B cell (primary cell): ENCODE measurements around the gene TMEM238L. TPM values are rescaled to one million over a fixed set of nuclear protein-coding genes. Genes with fewer than 3 reads are reported as not detected.

Experiments
- ATAC-seq: fragments of 200-7000 bp; cut with Tn5 transposase; one replicate; pipeline ENCODE4 v1.10.0; 2021; ENCODE audit warnings: low read depth, mild to moderate bottlenecking, moderate number of reproducible peaks, moderate library complexity
- CTCF ChIA-PET: fragments of 350-600 bp; sonication (Branson Sonifier 250); formaldehyde crosslinking; loops from one replicate; lab custom pipeline; 2021; ENCODE audit warnings: antibody characterized with exemption, inconsistent platforms; lab: Charles Lee
- POLR2A ChIA-PET: fragments of 350-600 bp; sonication (Branson Sonifier 250); formaldehyde crosslinking; loops from one replicate; lab custom pipeline; 2021; ENCODE audit warnings: antibody characterized with exemption; lab: Charles Lee
- DNase-seq: peaks from one replicate; pipeline ENCODE4 v3.0.0; 2013
- H2AFZ ChIP-seq: 2 replicates; pipeline ENCODE4 v1.6.1; 2012; ENCODE audit warnings: mild to moderate bottlenecking, low read depth, low read length; ENCODE audit not compliant: insufficient read depth, poor library complexity, severe bottlenecking
- H3K27ac ChIP-seq, 2 donors: 1 replicate in 1 of 2; 2 replicates in 1 of 2; pipeline ENCODE4 v1.5.1; 2012 to 2013; ENCODE audit warnings: low read length in 2 of 2, mild to moderate bottlenecking in 2 of 2, moderate library complexity in 1 of 2
- H3K27me3 ChIP-seq, 4 experiments: fragments of 200-600 bp in 1 of 4; sonication (generic) in 1 of 4; replicated peaks in 1 of 4; 1 replicate in 2 of 4; 2 replicates in 2 of 4; pipeline versions ENCODE4 v1.6.1 to v1.7.0; 2013 to 2016; ENCODE audit warnings: low read length in 3 of 4, mild to moderate bottlenecking in 2 of 4, mixed read lengths in 1 of 4, moderate library complexity in 1 of 4; ENCODE audit not compliant: insufficient read depth in 4 of 4, control insufficient read depth in 3 of 4; ENCODE audit errors: control extremely low read depth in 1 of 4
- H3K36me3 ChIP-seq, 2 experiments: replicated peaks in 1 of 2; 1 replicate in 1 of 2; 2 replicates in 1 of 2; pipeline versions ENCODE4 v1.6.1 to v1.7.1; 2013; ENCODE audit warnings: low read length in 1 of 2; ENCODE audit not compliant: insufficient read depth in 2 of 2, control insufficient read depth in 1 of 2; ENCODE audit errors: control extremely low read depth in 1 of 2, extremely low read depth in 1 of 2
- H3K4me1 ChIP-seq, 2 donors: fragments of 200-600 bp in 1 of 2; sonication (generic) in 1 of 2; 1 replicate in 1 of 2; 2 replicates in 1 of 2; pipeline versions ENCODE4 v1.5.1 to v1.6.1; 2013 to 2017; ENCODE audit warnings: low read length in 2 of 2; ENCODE audit not compliant: control insufficient read depth in 2 of 2, insufficient read depth in 2 of 2
- H3K4me2 ChIP-seq: replicated peaks from 2 replicates; pipeline ENCODE3; 2012; ENCODE audit warnings: mild to moderate bottlenecking, low read depth, low read length; ENCODE audit not compliant: poor library complexity, severe bottlenecking
- H3K4me3 ChIP-seq, 5 experiments: fragments of 200-600 bp in 1 of 5; sonication (generic) in 1 of 5; 1 replicate in 3 of 5; 2 replicates in 2 of 5; pipeline versions ENCODE4 v1.5.1 to v1.7.0; 2011 to 2016; ENCODE audit warnings: low read length in 4 of 5, mild to moderate bottlenecking in 4 of 5, low read depth in 2 of 5, control low read depth in 1 of 5, moderate library complexity in 1 of 5; ENCODE audit not compliant: insufficient read depth in 1 of 5; ENCODE audit errors: control extremely low read depth in 1 of 5, extremely low read depth in 1 of 5
- H3K79me2 ChIP-seq: fragments of 200-600 bp; sonication (generic); one replicate; pipeline ENCODE4 v1.6.0; 2016; ENCODE audit warnings: low read length; ENCODE audit not compliant: control insufficient read depth, insufficient read depth
- H3K9ac ChIP-seq: fragments of 200-600 bp; sonication (generic); 2 replicates; pipeline ENCODE4 v1.6.1; 2017; ENCODE audit warnings: mild to moderate bottlenecking, low read length, moderate library complexity
- H3K9me3 ChIP-seq, 3 donors: one replicate each; pipeline versions ENCODE4 v1.6.1 to v1.7.1; 2013; ENCODE audit warnings: low read length in 2 of 3; ENCODE audit not compliant: control insufficient read depth in 2 of 3, insufficient read depth in 1 of 3; ENCODE audit errors: control extremely low read depth in 1 of 3
- H4K20me1 ChIP-seq: 2 replicates; pipeline ENCODE4 v1.6.0; 2012; ENCODE audit warnings: mild to moderate bottlenecking, low read length; ENCODE audit not compliant: insufficient read depth, control insufficient read depth, poor library complexity, severe bottlenecking
- H3K27ac Mint-ChIP-seq: one replicate; pipeline ENCODE4 v1.8.0; 2021; ENCODE audit warnings: mixed read lengths
- H3K27me3 Mint-ChIP-seq: one replicate; pipeline ENCODE4 v1.8.0; 2021; ENCODE audit warnings: mixed read lengths
- H3K4me1 Mint-ChIP-seq: one replicate; pipeline ENCODE4 v1.8.0; 2021; ENCODE audit warnings: mixed read lengths
- H3K4me3 Mint-ChIP-seq: one replicate; pipeline ENCODE4 v1.8.0; 2021; ENCODE audit warnings: mixed read lengths
- H3K9me3 Mint-ChIP-seq: one replicate; pipeline ENCODE4 v1.8.0; 2022; ENCODE audit warnings: mixed read lengths; ENCODE audit not compliant: insufficient read depth
- EZH2 ChIP-seq: IDR thresholded peaks from 2 replicates; pipeline ENCODE4 v1.6.1; 2012; ENCODE audit warnings: borderline replicate concordance, low read depth, mild to moderate bottlenecking, moderate library complexity, low read length; ENCODE audit not compliant: insufficient read depth, poor library complexity, severe bottlenecking
- WGBS: methylation state at CpG from one replicate; pipeline ENCODE4 v1.1.5; 2013; ENCODE audit warnings: missing lambda C conversion rate; ENCODE audit not compliant: insufficient coverage; 5-methylcytosine and 5-hydroxymethylcytosine counted together
- intact Hi-C: fragments of 100-400 bp; cut with micrococcal nuclease; formaldehyde crosslinking; loops from one replicate; pipeline ENCODE4 v1.10.0; 2022
- polyA plus RNA-seq: library from polyadenylated mRNA; depleted of rRNA; stranded (reverse); fragments of >200 nt; gene quantifications from 2 replicates; pipeline ENCODE4 v1.2.3, GENCODE V29; 2012
- total RNA-seq, 2 donors: library from RNA; stranded (reverse); fragments of 120-200 nt in 1 of 2; gene quantifications; 1 replicate in 1 of 2; 2 replicates in 1 of 2; pipeline versions ENCODE4 v1.2.3 to v1.2.4, GENCODE V29; 2013 to 2022
- TF ChIP-seq, protein P1 (sequence below): fragments of 200-600 bp; IDR thresholded peaks from one replicate; pipeline ENCODE4 v1.8.0; 2022; ENCODE audit warnings: antibody characterized with exemption, mild to moderate bottlenecking

Gene TMEM238L
- total and polyA plus RNA-seq, 2 donors (not counting 1 experiment from before 2014, with no cell fraction given), result not detected

DNA sequence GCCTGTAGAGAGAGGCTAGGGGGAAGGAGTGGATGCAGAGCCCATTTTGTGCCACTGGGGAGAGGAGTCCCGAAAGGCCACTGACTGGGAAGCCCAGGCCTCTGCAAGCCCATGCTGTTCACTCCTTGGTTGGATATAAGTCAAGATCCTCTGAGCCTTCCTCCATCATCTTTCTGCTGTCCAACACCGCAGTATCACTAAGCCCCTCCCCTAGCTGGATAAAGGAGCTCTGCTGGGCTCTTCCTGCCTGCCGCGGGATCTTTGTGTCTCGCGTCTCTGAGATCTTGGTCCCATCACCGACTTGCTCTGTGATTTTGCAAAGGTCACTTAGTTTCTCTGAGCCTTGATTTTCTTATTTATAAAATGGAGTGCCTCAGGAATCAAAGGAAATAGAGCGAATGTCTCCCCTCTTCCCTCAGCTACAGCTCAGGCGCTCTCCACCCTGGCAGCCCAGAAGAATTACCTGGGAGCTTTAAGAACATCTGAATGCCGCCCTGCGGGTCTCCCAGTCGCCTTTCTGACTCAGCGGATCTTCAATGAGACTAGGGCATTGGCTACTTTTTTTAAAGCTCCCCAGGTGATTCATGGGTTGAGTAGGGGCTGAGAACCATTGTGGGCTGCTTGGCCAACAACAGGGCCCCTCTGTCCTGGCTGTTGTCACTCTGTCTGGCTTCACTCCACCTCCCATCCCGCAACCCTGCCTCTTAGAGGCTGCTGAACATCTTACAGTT lies 48.9 kb downstream of the TMEM238L start:
- Histone ChIP-seq H3K36me3 (no peaks in the 10 kb centered on the region), H3K27me3 (no peaks in the 10 kb centered on the region), H2AFZ (no peak overlapping the region), H3K9me3 (no peaks in the 10 kb centered on the region), H3K4me2 (no peak overlapping the region), H3K4me3 (no peak overlapping the region), H4K20me1 (no peaks in the 10 kb centered on the region), H3K79me2 (no peaks in the 10 kb centered on the region), H3K4me1 (no peaks in the 10 kb centered on the region), H3K27ac (no peak overlapping the region), H3K9ac (no peak overlapping the region)
- Mint-ChIP-seq H3K4me3 (no peak overlapping the region), H3K4me1 (no peaks in the 10 kb centered on the region), H3K27me3 (no peaks in the 10 kb centered on the region), H3K9me3 (no peaks in the 10 kb centered on the region), H3K27ac (no peak overlapping the region)
- TF ChIP-seq EZH2, result no peak
- TF ChIP-seq, protein P1, sequence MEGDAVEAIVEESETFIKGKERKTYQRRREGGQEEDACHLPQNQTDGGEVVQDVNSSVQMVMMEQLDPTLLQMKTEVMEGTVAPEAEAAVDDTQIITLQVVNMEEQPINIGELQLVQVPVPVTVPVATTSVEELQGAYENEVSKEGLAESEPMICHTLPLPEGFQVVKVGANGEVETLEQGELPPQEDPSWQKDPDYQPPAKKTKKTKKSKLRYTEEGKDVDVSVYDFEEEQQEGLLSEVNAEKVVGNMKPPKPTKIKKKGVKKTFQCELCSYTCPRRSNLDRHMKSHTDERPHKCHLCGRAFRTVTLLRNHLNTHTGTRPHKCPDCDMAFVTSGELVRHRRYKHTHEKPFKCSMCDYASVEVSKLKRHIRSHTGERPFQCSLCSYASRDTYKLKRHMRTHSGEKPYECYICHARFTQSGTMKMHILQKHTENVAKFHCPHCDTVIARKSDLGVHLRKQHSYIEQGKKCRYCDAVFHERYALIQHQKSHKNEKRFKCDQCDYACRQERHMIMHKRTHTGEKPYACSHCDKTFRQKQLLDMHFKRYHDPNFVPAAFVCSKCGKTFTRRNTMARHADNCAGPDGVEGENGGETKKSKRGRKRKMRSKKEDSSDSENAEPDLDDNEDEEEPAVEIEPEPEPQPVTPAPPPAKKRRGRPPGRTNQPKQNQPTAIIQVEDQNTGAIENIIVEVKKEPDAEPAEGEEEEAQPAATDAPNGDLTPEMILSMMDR, result no peak
- DNase-seq, result no peak
- 93% methylated on average over 14 of the region's 14 CpGs for WGBS
- CTCF ChIA-PET, result no interaction called here
- intact Hi-C loops, result no loop called here
- POLR2A ChIA-PET, result no interaction called here
- no peak for ATAC-seq

DNA sequence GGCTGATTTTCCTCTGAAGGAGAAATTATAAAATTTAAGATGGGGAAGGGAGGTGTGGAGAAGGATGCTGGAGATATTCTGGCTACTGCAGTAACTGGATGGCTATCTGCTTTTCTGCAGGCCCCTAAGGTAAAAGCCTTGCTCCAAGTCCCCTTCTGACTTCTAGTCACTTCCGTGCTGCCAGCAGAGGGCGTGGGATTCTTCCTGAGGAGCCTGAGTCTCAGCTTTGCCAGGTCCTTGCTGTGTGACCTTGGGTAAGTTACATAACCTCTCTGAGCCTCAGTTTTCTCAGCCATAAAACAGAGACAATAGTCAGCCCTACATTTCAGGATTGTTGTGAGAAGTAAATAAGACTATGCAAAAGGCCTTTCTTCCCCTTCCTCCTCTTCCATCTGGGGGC lies 49.8 kb downstream of the TMEM238L start:
- H3K4me3 Mint-ChIP-seq, result no peak overlapping the region
- H3K9ac ChIP-seq, result no peak overlapping the region
- H3K36me3 ChIP-seq, result no peaks in the 10 kb centered on the region
- no peak overlapping the region for H3K4me3 ChIP-seq
- POLR2A ChIA-PET, result no interaction called here
- WGBS, result 100% methylated on average over 2 of the region's 2 CpGs
- H3K4me2 ChIP-seq, result no peak overlapping the region
- H3K27me3 ChIP-seq, result no peaks in the 10 kb centered on the region
- no peak overlapping the region for H3K27ac ChIP-seq
- no peaks in the 10 kb centered on the region for H3K4me1 Mint-ChIP-seq
- no peak overlapping the region for H2AFZ ChIP-seq
- H3K9me3 Mint-ChIP-seq, result no peaks in the 10 kb centered on the region
- no peaks in the 10 kb centered on the region for H3K4me1 ChIP-seq
- H3K9me3 ChIP-seq, result no peaks in the 10 kb centered on the region
- ATAC-seq (no peak), DNase-seq (no peak)
- TF ChIP-seq, protein P1, result no peak
- TF ChIP-seq EZH2, result no peak
- no peak overlapping the region for H3K27ac Mint-ChIP-seq
- CTCF ChIA-PET, result no interaction called here
- no peaks in the 10 kb centered on the region for H3K27me3 Mint-ChIP-seq
- H4K20me1 ChIP-seq, result no peaks in the 10 kb centered on the region
- intact Hi-C loops, result no loop called here
- no peaks in the 10 kb centered on the region for H3K79me2 ChIP-seq
